CD1c-positive myeloid dendritic cell (primary cell): ENCODE results near the gene TMEM101.
"Not testable (repeated sequence)": the region's sequence is repeated elsewhere in the genome, so short reads cannot be mapped to it uniquely, and the experiment has no call there.

ENCODE experiments used
- DNase-seq: peaks from one replicate; pipeline ENCODE4 v3.0.0-alpha.2; 2016; ENCODE audit errors: extremely low spot score

Gene TMEM101

GRCh38 chr17:43975898-43976297 lies 38.9 kb downstream of the TMEM101 start:
- no peak for DNase-seq

GRCh38 chr17:43974382-43975266 lies 40.1 kb downstream of the TMEM101 start:
- DNase-seq = no peak

GRCh38 chr17:43972444-43973212 lies 42.1 kb downstream of the TMEM101 start:
- DNase-seq = not testable (repeated sequence)

GRCh38 chr17:43971436-43971835 lies 43.3 kb downstream of the TMEM101 start:
- not testable (repeated sequence) for DNase-seq

- DNase-seq = no peak
Observed at GRCh38 chr17:43970366-43970765, 44.4 kb downstream of the TMEM101 start.

- DNase-seq = no peak
Observed at GRCh38 chr17:43967251-43967875, 47.4 kb downstream of the TMEM101 start.

GRCh38 chr17:43966276-43966675 lies 48.5 kb downstream of the TMEM101 start:
- DNase-seq = no peak

- no peak for DNase-seq
Observed at GRCh38 chr17:43962479-43962878, 52.3 kb downstream of the TMEM101 start.

GRCh38 chr17:43961954-43962353 lies 52.8 kb downstream of the TMEM101 start:
- no peak for DNase-seq

GRCh38 chr17:43961292-43961691 lies 53.5 kb downstream of the TMEM101 start:
- not testable (repeated sequence) for DNase-seq
